Kidney (tissue), 14 donors: Measurements from ENCODE around the gene SERTM1. TPM values are rescaled to one million over a fixed set of nuclear protein-coding genes. Genes with fewer than 3 reads are reported as not detected.

Experiments used
- DNase-seq, 5 donors: peaks; one replicate each; pipeline ENCODE4 v3.0.0-alpha.2; 2013 to 2020
- FAIRE-seq: peaks from 2 replicates; lab custom pipeline; 2012; peaks lifted over from hg19 to GRCh38; lab: Jason Lieb, UNC
- H3K27ac ChIP-seq, 2 donors: one replicate each; pipeline ENCODE4 v1.7.0; 2013; ENCODE audit warnings: low read depth in 2 of 2, low read length in 2 of 2, inconsistent platforms in 1 of 2
- H3K27me3 ChIP-seq: one replicate; pipeline ENCODE4 v1.7.1; 2013; ENCODE audit warnings: low read length, inconsistent platforms; ENCODE audit not compliant: control insufficient read depth, insufficient read depth
- H3K36me3 ChIP-seq, 3 donors: one replicate each; pipeline versions ENCODE4 v1.7.0 to v1.7.1; 2013; ENCODE audit warnings: low read length in 3 of 3, control low read depth in 1 of 3, inconsistent platforms in 1 of 3; ENCODE audit not compliant: insufficient read depth in 3 of 3, control insufficient read depth in 2 of 3
- H3K4me1 ChIP-seq, 3 donors: one replicate each; pipeline versions ENCODE4 v1.7.0 to v1.7.1; 2013; ENCODE audit warnings: low read length in 3 of 3, inconsistent platforms in 1 of 3, low read depth in 1 of 3; ENCODE audit not compliant: control insufficient read depth in 2 of 3, insufficient read depth in 2 of 3
- H3K4me3 ChIP-seq, 3 donors: one replicate each; pipeline versions ENCODE4 v1.7.0 to v1.8.1; 2013; ENCODE audit warnings: low read length in 3 of 3, control low read depth in 1 of 3, inconsistent platforms in 1 of 3
- H3K9ac ChIP-seq, 3 donors: one replicate each; pipeline versions ENCODE4 v1.7.0 to v1.7.1; 2013; ENCODE audit warnings: low read length in 3 of 3, control low read depth in 1 of 3, inconsistent platforms in 1 of 3
- H3K9me3 ChIP-seq, 3 donors: one replicate each; pipeline versions ENCODE4 v1.7.0 to v1.7.1; 2013; ENCODE audit warnings: low read length in 3 of 3, control low read depth in 1 of 3, inconsistent platforms in 1 of 3; ENCODE audit not compliant: control insufficient read depth in 2 of 3, insufficient read depth in 1 of 3
- intact Hi-C: fragments of 100-400 bp; cut with DNase I; formaldehyde crosslinking; loops from one replicate; pipeline ENCODE4 v1.11.1; 2022
- polyA plus RNA-seq: library from polyadenylated mRNA; stranded (reverse); fragments of 350-450 nt; fragmentation: Illumina TruSeq; extraction: RNeasy Lipid Tissue Mini Kit (QIAGEN cat#74804); gene quantifications from one replicate; pipeline ENCODE4 v1.2.3, GENCODE V29; 2014; ENCODE audit warnings: low read depth, low replicate concordance; ENCODE audit not compliant: insufficient read depth
- total RNA-seq: library from RNA; stranded (reverse); fragmentation: NEBNext Ultra II Directional; extraction: Animal tissue kit (Norgen Biotek cat#: 25700); gene quantifications from one replicate; pipeline ENCODE4 v1.2.1, GENCODE V29; 2021
- TF ChIP-seq, protein P1 (sequence below): IDR thresholded peaks from 3 replicates; pipeline ENCODE4 v1.5.1; 2012; ENCODE audit warnings: mild to moderate bottlenecking, moderate library complexity, borderline replicate concordance; ENCODE audit not compliant: insufficient read depth; ENCODE audit errors: extremely low read depth
- donor health status: control.
- donor health status: control.
- donor health status: control.
- donor health status: control.
- donor health status: control.
- donor health status: DM: yes; HTN: yes; CAD: no.
- donor health status: Normal renal cell carcinoma (clear cell type).

SERTM1 gene
- total and polyA plus RNA-seq, 2 donors from 2014 or later, result not detected

GRCh38 chr13:36713887-36714286, 40.1 kb downstream of the SERTM1 start:
- TF ChIP-seq, protein P1, sequence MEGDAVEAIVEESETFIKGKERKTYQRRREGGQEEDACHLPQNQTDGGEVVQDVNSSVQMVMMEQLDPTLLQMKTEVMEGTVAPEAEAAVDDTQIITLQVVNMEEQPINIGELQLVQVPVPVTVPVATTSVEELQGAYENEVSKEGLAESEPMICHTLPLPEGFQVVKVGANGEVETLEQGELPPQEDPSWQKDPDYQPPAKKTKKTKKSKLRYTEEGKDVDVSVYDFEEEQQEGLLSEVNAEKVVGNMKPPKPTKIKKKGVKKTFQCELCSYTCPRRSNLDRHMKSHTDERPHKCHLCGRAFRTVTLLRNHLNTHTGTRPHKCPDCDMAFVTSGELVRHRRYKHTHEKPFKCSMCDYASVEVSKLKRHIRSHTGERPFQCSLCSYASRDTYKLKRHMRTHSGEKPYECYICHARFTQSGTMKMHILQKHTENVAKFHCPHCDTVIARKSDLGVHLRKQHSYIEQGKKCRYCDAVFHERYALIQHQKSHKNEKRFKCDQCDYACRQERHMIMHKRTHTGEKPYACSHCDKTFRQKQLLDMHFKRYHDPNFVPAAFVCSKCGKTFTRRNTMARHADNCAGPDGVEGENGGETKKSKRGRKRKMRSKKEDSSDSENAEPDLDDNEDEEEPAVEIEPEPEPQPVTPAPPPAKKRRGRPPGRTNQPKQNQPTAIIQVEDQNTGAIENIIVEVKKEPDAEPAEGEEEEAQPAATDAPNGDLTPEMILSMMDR, result no peak
- no peaks in the 10 kb centered on the region for H3K27me3 ChIP-seq
- DNase-seq, result no peak
- no peaks in the 10 kb centered on the region for H3K4me1 ChIP-seq
- no peaks in the 10 kb centered on the region for H3K9me3 ChIP-seq
- H3K9ac ChIP-seq, result no peak overlapping the region
- no peak overlapping the region for H3K27ac ChIP-seq
- no peak overlapping the region for H3K4me3 ChIP-seq
- intact Hi-C loops, result no loop called here
- no peaks in the 10 kb centered on the region for H3K36me3 ChIP-seq
- no peak for FAIRE-seq

GRCh38 chr13:36715841-36716240, 42.0 kb downstream of the SERTM1 start:
- H3K9ac ChIP-seq, result no peak overlapping the region
- DNase-seq, result no peak
- no peaks in the 10 kb centered on the region for H3K36me3 ChIP-seq
- H3K9me3 ChIP-seq, result no peaks in the 10 kb centered on the region
- H3K27me3 ChIP-seq, result no peaks in the 10 kb centered on the region
- H3K27ac ChIP-seq, result no peak overlapping the region
- no peak overlapping the region for H3K4me3 ChIP-seq
- intact Hi-C loops, result no loop called here
- no peaks in the 10 kb centered on the region for H3K4me1 ChIP-seq
- TF ChIP-seq, protein P1, result no peak
- no peak for FAIRE-seq

- FAIRE-seq, result no peak
- DNase-seq, result no peak
- H3K27ac ChIP-seq, result no peak overlapping the region
- H3K9ac ChIP-seq, result no peak overlapping the region
- no peaks in the 10 kb centered on the region for H3K9me3 ChIP-seq
- no peaks in the 10 kb centered on the region for H3K27me3 ChIP-seq
- no peak overlapping the region for H3K4me3 ChIP-seq
- intact Hi-C loops, result no loop called here
- no peaks in the 10 kb centered on the region for H3K36me3 ChIP-seq
- H3K4me1 ChIP-seq, result no peaks in the 10 kb centered on the region
- TF ChIP-seq, protein P1, result no peak
Observed at GRCh38 chr13:36717017-36717416, 43.2 kb downstream of the SERTM1 start.

- Histone ChIP-seq H3K27ac (no peak overlapping the region), H3K27me3 (no peaks in the 10 kb centered on the region), H3K4me1 (no peaks in the 10 kb centered on the region), H3K4me3 (no peak overlapping the region), H3K9me3 (no peaks in the 10 kb centered on the region), H3K36me3 (no peaks in the 10 kb centered on the region), H3K9ac (no peak overlapping the region)
- DNase-seq (no peak), FAIRE-seq (no peak)
- TF ChIP-seq, protein P1, result no peak
- intact Hi-C loops, result no loop called here
Observed at GRCh38 chr13:36717966-36718545, 44.2 kb downstream of the SERTM1 start.
